HEK293 (cell line): ENCODE measurements around the gene PARG.

ENCODE experiments used
- CTCF ChIA-PET: fragments of 350-600 bp; formaldehyde crosslinking; extraction: SDS; loops from one replicate; lab custom pipeline; 2021; ENCODE audit warnings: antibody characterized with exemption; lab: Yijun Ruan, JAX
- POLR2A ChIA-PET: fragments of 300-600 bp; formaldehyde crosslinking; extraction: SDS; loops from one replicate; lab custom pipeline; 2020; ENCODE audit warnings: antibody characterized with exemption, inconsistent platforms; lab: Yijun Ruan, JAX
- H3K27ac ChIP-seq: fragments of 200-500 bp; sonication (Bioruptor generic); 2 replicates; pipeline ENCODE4 v1.5.1; 2014; ENCODE audit warnings: low read depth, low read length, control low read depth, inconsistent platforms; ENCODE audit errors: extremely low read depth
- H3K36me3 ChIP-seq, 2 experiments: fragments of 200-500 bp in 1 of 2; sonication (Bioruptor generic) in 1 of 2; 1 replicate in 1 of 2; 2 replicates in 1 of 2; pipeline ENCODE4 v1.5.1; 2014 to 2017; ENCODE audit warnings: inconsistent platforms in 2 of 2, low read length in 2 of 2; ENCODE audit not compliant: control insufficient read depth in 2 of 2, insufficient read depth in 1 of 2
- H3K4me1 ChIP-seq: fragments of 200-500 bp; sonication (Bioruptor generic); 2 replicates; pipeline ENCODE4 v1.5.1; 2014; ENCODE audit warnings: mild to moderate bottlenecking, low read length, inconsistent platforms; ENCODE audit not compliant: control insufficient read depth, insufficient read depth
- H3K4me3 ChIP-seq: 2 replicates; pipeline ENCODE4 v1.5.1; 2011; ENCODE audit warnings: low read depth, mild to moderate bottlenecking, control low read depth, low read length, moderate library complexity
- H3K9me3 ChIP-seq: fragments of 200-500 bp; sonication (Bioruptor generic); 2 replicates; pipeline ENCODE4 v1.5.1; 2014; ENCODE audit warnings: low read depth, low read length, inconsistent platforms; ENCODE audit not compliant: control insufficient read depth, insufficient read depth
- AEBP2 ChIP-seq: fragments of 450-650 bp; formaldehyde crosslinking; IDR thresholded peaks from 2 replicates; pipeline ENCODE4 v1.5.1; 2016; ENCODE audit warnings: missing biosample characterization, missing genetic modification characterization, borderline replicate concordance
- EGR2 ChIP-seq: fragments of 450-650 bp; formaldehyde crosslinking; IDR thresholded peaks from 2 replicates; pipeline ENCODE4 v1.5.1; 2016; ENCODE audit warnings: low read depth, missing biosample characterization, missing genetic modification characterization
- GLI2 ChIP-seq: fragments of 450-650 bp; formaldehyde crosslinking; IDR thresholded peaks from 2 replicates; pipeline ENCODE4; 2017; ENCODE audit warnings: missing biosample characterization, missing genetic modification characterization, low read depth, borderline replicate concordance
- HOXA7 ChIP-seq: sonication (generic); formaldehyde crosslinking; IDR thresholded peaks from 2 replicates; pipeline ENCODE4 v1.8.1; 2022; ENCODE audit warnings: missing genetic modification reagents, borderline replicate concordance
- KLF8 ChIP-seq: fragments of 450-650 bp; formaldehyde crosslinking; IDR thresholded peaks from 2 replicates; pipeline ENCODE4 v1.5.1; 2016; ENCODE audit warnings: missing biosample characterization, missing genetic modification characterization
- MZF1 ChIP-seq: fragments of 450-650 bp; formaldehyde crosslinking; IDR thresholded peaks from 2 replicates; pipeline ENCODE4 v1.5.1; 2017; ENCODE audit warnings: missing biosample characterization, missing genetic modification characterization, borderline replicate concordance
- REPIN1 ChIP-seq: fragments of 450-650 bp; formaldehyde crosslinking; IDR thresholded peaks from 2 replicates; pipeline ENCODE4 v1.5.1; 2017; ENCODE audit warnings: missing biosample characterization, missing genetic modification characterization, low read depth
- SCRT2 ChIP-seq: fragments of 450-650 bp; formaldehyde crosslinking; IDR thresholded peaks from 2 replicates; pipeline ENCODE4 v1.5.1; 2016; ENCODE audit warnings: missing biosample characterization, missing genetic modification characterization
- TRIM28 ChIP-seq: IDR thresholded peaks from 2 replicates; pipeline ENCODE4 v1.6.1; 2011; ENCODE audit warnings: low read length, control low read depth, borderline replicate concordance
- WT1 ChIP-seq: fragments of 450-650 bp; formaldehyde crosslinking; IDR thresholded peaks from 2 replicates; pipeline ENCODE4 v1.5.1; 2016; ENCODE audit warnings: missing biosample characterization, missing genetic modification characterization
- ZFP3 ChIP-seq: fragments of 450-650 bp; formaldehyde crosslinking; IDR thresholded peaks from 2 replicates; pipeline ENCODE4 v1.5.1; 2016; ENCODE audit warnings: low read depth, missing biosample characterization, missing genetic modification characterization
- ZNF114 ChIP-seq: fragments of 450-650 bp; formaldehyde crosslinking; IDR thresholded peaks from 2 replicates; pipeline ENCODE4 v1.5.0; 2017; ENCODE audit warnings: missing biosample characterization, missing genetic modification characterization
- ZNF140 ChIP-seq: fragments of 450-650 bp; formaldehyde crosslinking; IDR thresholded peaks from 2 replicates; pipeline ENCODE4 v1.5.1; 2016; ENCODE audit warnings: missing biosample characterization, missing genetic modification characterization
- ZNF157 ChIP-seq: fragments of 450-650 bp; formaldehyde crosslinking; IDR thresholded peaks from 2 replicates; pipeline ENCODE4 v1.5.1; 2016; ENCODE audit warnings: missing biosample characterization, missing genetic modification characterization
- ZNF202 ChIP-seq: fragments of 450-650 bp; formaldehyde crosslinking; IDR thresholded peaks from 2 replicates; pipeline ENCODE4 v1.5.1; 2016; ENCODE audit warnings: missing biosample characterization, missing genetic modification characterization, borderline replicate concordance
- ZNF24 ChIP-seq: fragments of 450-650 bp; formaldehyde crosslinking; IDR thresholded peaks from 2 replicates; pipeline ENCODE4 v1.5.1; 2016; ENCODE audit warnings: missing biosample characterization, missing genetic modification characterization
- ZNF266 ChIP-seq: fragments of 450-650 bp; formaldehyde crosslinking; IDR thresholded peaks from 2 replicates; pipeline ENCODE4 v1.5.1; 2016; ENCODE audit warnings: missing biosample characterization, missing genetic modification characterization, low read depth
- ZNF311 ChIP-seq: fragments of 450-650 bp; formaldehyde crosslinking; IDR thresholded peaks from 2 replicates; pipeline ENCODE4 v1.5.1; 2017; ENCODE audit warnings: missing biosample characterization, missing genetic modification characterization, borderline replicate concordance
- ZNF324 ChIP-seq: fragments of 450-650 bp; formaldehyde crosslinking; IDR thresholded peaks from 2 replicates; pipeline ENCODE4 v1.5.1; 2016; ENCODE audit warnings: missing biosample characterization, missing genetic modification characterization
- ZNF341 ChIP-seq: fragments of 450-650 bp; formaldehyde crosslinking; IDR thresholded peaks from 2 replicates; pipeline ENCODE4; 2016; ENCODE audit warnings: low read depth, missing biosample characterization, missing genetic modification characterization
- ZNF449 ChIP-seq: fragments of 450-650 bp; formaldehyde crosslinking; IDR thresholded peaks from 2 replicates; pipeline ENCODE4 v1.5.1; 2017; ENCODE audit warnings: missing biosample characterization, mild to moderate bottlenecking, missing genetic modification characterization, moderate library complexity
- ZNF621 ChIP-seq: fragments of 450-650 bp; formaldehyde crosslinking; IDR thresholded peaks from 2 replicates; pipeline ENCODE4 v1.5.1; 2017; ENCODE audit warnings: missing biosample characterization, missing genetic modification characterization
- ZNF624 ChIP-seq: fragments of 450-650 bp; formaldehyde crosslinking; IDR thresholded peaks from 2 replicates; pipeline ENCODE4 v1.5.1; 2017; ENCODE audit warnings: missing biosample characterization, missing genetic modification characterization
- ZNF670 ChIP-seq: fragments of 450-650 bp; formaldehyde crosslinking; IDR thresholded peaks from 2 replicates; pipeline ENCODE4 v1.5.1; 2016; ENCODE audit warnings: missing biosample characterization, missing genetic modification characterization, low read depth
- ZNF776 ChIP-seq: fragments of 450-650 bp; formaldehyde crosslinking; IDR thresholded peaks from 2 replicates; pipeline ENCODE4 v1.5.0; 2017; ENCODE audit warnings: missing biosample characterization, missing genetic modification characterization, borderline replicate concordance
- TF ChIP-seq, protein P1 (sequence below): fragments of 450-650 bp; formaldehyde crosslinking; IDR thresholded peaks from 2 replicates; pipeline ENCODE4 v1.5.1; 2016; ENCODE audit warnings: missing biosample characterization, missing genetic modification characterization

The PARG gene

DNA sequence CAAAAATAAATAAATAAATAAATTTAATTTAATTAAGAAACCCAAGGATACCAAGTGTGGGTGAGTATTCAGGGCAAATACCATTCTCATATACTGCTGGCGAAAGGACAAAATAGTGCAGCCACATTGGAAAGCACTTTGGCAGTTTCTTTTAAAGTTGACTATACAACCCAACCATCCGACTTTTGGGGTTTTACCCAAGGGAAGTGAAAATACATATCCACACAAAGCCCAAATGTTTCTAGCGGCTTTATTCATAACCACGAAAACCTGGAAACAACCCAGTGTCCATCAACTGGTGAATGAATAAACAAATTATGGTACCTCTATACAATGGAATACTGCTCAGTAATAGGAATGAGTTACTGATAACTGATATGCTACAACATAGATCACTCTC is 143.6 kb downstream of the PARG start:
- Histone ChIP-seq H3K4me3 (no peak overlapping the region), H3K9me3 (no peaks in the 10 kb centered on the region)
- no peak for TF ChIP-seq ZNF266
- TF ChIP-seq SCRT2 (tag by site-specific recombination), result no peak
- TF ChIP-seq, all 188 proteins: peak for 0
- POLR2A ChIA-PET, result no interaction called here
- CTCF ChIA-PET, result no interaction called here
- no peaks in the 10 kb centered on the region for H3K4me1 ChIP-seq
- no peaks in the 10 kb centered on the region; a peak in 1 of 3 replicates for H3K36me3 ChIP-seq
- H3K27ac ChIP-seq, result no peak overlapping the region

DNA sequence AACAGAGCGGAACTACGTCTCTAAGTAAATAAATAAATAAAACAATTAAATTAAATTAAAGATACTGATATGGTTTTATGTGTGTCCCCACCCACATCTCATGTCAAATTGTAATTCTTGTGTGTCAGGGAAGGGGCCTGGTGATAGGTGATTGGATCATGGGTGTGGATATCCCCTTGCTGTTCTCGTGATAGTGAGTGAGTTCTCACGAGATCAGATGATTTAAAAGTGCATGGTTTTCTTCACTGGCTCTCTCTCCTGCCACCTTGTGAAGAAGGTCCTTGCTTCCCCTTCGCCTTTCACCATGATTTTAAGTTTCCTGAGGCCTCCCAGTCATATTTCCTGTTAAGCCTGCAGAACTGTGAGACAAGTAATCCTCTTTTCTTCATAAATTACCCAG is 150.7 kb downstream of the PARG start:
- no peak overlapping the region for H3K27ac ChIP-seq
- no peaks in the 10 kb centered on the region; a peak in 1 of 3 replicates for H3K36me3 ChIP-seq
- CTCF ChIA-PET, result no interaction called here
- no peak overlapping the region for H3K4me3 ChIP-seq
- POLR2A ChIA-PET, result no interaction called here
- no peak for TF ChIP-seq ZNF324 (tag by site-specific recombination)
- no peak for TF ChIP-seq ZNF621 (tag by site-specific recombination)
- no peak for TF ChIP-seq ZNF311
- no peak for TF ChIP-seq ZNF24
- no peak for TF ChIP-seq EGR2 (tag by site-specific recombination)
- no peak for TF ChIP-seq HOXA7
- no peak for TF ChIP-seq WT1
- TF ChIP-seq TRIM28, result no peak
- no peak for TF ChIP-seq MZF1
- no peak for TF ChIP-seq ZNF449 (tag by site-specific recombination)
- TF ChIP-seq, protein P1, sequence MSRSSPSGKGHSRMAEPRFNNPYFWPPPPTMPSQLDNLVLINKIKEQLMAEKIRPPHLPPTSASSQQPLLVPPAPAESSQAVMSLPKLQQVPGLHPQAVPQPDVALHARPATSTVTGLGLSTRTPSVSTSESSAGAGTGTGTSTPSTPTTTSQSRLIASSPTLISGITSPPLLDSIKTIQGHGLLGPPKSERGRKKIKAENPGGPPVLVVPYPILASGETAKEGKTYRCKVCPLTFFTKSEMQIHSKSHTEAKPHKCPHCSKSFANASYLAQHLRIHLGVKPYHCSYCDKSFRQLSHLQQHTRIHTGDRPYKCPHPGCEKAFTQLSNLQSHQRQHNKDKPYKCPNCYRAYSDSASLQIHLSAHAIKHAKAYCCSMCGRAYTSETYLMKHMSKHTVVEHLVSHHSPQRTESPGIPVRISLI (tag by site-specific recombination), result no peak
- no peak for TF ChIP-seq REPIN1 (tag by site-specific recombination)
- no peak for TF ChIP-seq ZNF202 (tag by site-specific recombination)
- no peak for TF ChIP-seq ZFP3 (tag by site-specific recombination)
- TF ChIP-seq ZNF341, result no peak
- no peak for TF ChIP-seq ZNF670 (tag by site-specific recombination)
- H3K9me3 ChIP-seq, result no peaks in the 10 kb centered on the region
- H3K4me1 ChIP-seq, result no peaks in the 10 kb centered on the region

DNA sequence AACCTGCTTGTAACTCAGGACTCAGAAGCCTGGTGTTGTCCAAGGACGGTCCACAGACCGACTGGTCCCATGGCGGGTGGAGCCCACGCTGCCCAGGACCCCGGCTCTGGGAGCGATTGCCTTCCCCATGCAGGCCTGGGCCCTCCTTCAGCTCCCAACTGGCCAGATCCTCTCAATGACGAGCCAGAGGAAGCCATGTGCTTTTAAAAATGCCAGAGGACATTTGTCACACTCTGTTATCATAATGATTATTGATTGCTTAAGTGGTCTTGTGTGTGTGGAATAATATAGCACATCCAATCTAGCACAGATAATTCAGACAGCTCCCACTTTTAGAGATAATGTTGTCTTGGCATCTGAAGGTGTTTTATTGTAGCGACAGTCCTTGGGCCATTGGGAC is 157.1 kb downstream of the PARG start:
- no peak overlapping the region for H3K27ac ChIP-seq
- no peaks in the 10 kb centered on the region for H3K36me3 ChIP-seq
- POLR2A ChIA-PET, result interaction anchor here (1.4 kb wide), 1 partner anchor 17 kb away, joined by 3 read pairs; no protein-coding TSS in a partner anchor
- no peaks in the 10 kb centered on the region for H3K4me1 ChIP-seq
- TF ChIP-seq AEBP2 (tag by site-specific recombination), result no peak
- TF ChIP-seq ZNF624 (tag by site-specific recombination), result no peak
- TF ChIP-seq ZNF776 (tag by site-specific recombination), result no peak
- no peak for TF ChIP-seq KLF8 (tag by site-specific recombination)
- no peak for TF ChIP-seq GLI2 (tag by site-specific recombination)
- no peak for TF ChIP-seq ZNF140
- TF ChIP-seq ZNF157 (tag by site-specific recombination), result no peak
- TF ChIP-seq ZNF114 (tag by site-specific recombination), result no peak
- TF ChIP-seq REPIN1 (tag by site-specific recombination), result no peak
- CTCF ChIA-PET, result no interaction called here
- H3K4me3 ChIP-seq, result no peak overlapping the region
- H3K9me3 ChIP-seq, result no peaks in the 10 kb centered on the region
